ENCODE measurements around the gene PPP1R9A.

DNA sequence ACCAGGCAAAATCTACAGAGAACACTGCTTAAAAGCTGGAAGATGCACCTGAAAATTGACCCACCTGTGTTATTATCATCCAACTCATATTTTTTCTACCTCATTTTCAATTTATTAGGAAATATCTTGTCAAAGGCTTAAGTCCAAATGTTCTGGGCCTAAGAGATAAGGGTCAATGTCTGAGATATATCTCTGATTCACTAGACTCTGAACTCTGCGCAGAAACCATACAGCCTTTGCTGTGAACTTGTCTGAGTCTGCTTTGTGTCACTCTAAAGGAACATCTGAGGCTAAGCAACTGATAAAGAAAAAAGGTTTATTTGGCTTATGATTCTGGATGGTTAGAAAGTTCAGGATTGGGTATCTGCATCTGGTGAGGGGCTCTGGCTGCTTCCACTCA lies 413.3 kb downstream of the PPP1R9A start:
- TF ChIP-seq GATA3 (IDR thresholded peaks at IDR 0.05; ENCODE audit: low read depth, low read length): no peak
- no peak for TF ChIP-seq GATA2 (IDR thresholded peaks at IDR 0.05; ENCODE audit: low read depth, low read length)

Measured in SH-SY5Y (cell line).